Measurements from ENCODE around the gene NTSR2.

- TF ChIP-seq CTCF (IDR thresholded peaks at IDR 0.05) (no peak), EP300 (IDR thresholded peaks at IDR 0.05) (no peak)
Observed at GRCh38 chr2:11634584-11634983, 35.4 kb downstream of the NTSR2 start.
